Stimulated activated CD8-positive, alpha-beta memory T cell treated with anti-CD3 and anti-CD28 coated beads, Interleukin-2, amount 100 ng/mL, for 48 hours (primary cell): ENCODE measurements around the gene CACNA2D4.

Experiments
- DNase-seq, 2 donors: peaks; one replicate each; pipeline ENCODE4 v3.0.0-alpha.2; 2020; ENCODE audit warnings: low read depth in 2 of 2

Gene CACNA2D4

GRCh38 chr12:1934831-1935230, 16.4 kb upstream of the CACNA2D4 start:
- DNase-seq, result no peak

- no peak for DNase-seq
Measured at GRCh38 chr12:1934068-1934467, 15.6 kb upstream of the CACNA2D4 start.

GRCh38 chr12:1933342-1934051, 15.0 kb upstream of the CACNA2D4 start:
- no peak for DNase-seq

- no peak for DNase-seq
Measured at GRCh38 chr12:1932264-1932777, 13.9 kb upstream of the CACNA2D4 start.

GRCh38 chr12:1931642-1932041, 13.2 kb upstream of the CACNA2D4 start:
- no peak for DNase-seq

- DNase-seq, result no peak
Measured at GRCh38 chr12:1930803-1931597, 12.5 kb upstream of the CACNA2D4 start.

- no peak for DNase-seq
Measured at GRCh38 chr12:1929985-1930802, 11.7 kb upstream of the CACNA2D4 start.

- DNase-seq, result no peak
Measured at GRCh38 chr12:1929241-1929984, 11.0 kb upstream of the CACNA2D4 start.

- DNase-seq, result no peak
Measured at GRCh38 chr12:1928439-1929121, 10.1 kb upstream of the CACNA2D4 start.

- no peak for DNase-seq
Measured at GRCh38 chr12:1927751-1928351, 9.4 kb upstream of the CACNA2D4 start.

GRCh38 chr12:1927051-1927680, 8.7 kb upstream of the CACNA2D4 start:
- no peak for DNase-seq

GRCh38 chr12:1926251-1926657, 7.8 kb upstream of the CACNA2D4 start:
- DNase-seq, result no peak

- no peak for DNase-seq
Measured at GRCh38 chr12:1925684-1926006, 7.2 kb upstream of the CACNA2D4 start.

- no peak for DNase-seq
Measured at GRCh38 chr12:1924996-1925683, 6.7 kb upstream of the CACNA2D4 start.

- no peak for DNase-seq
Measured at GRCh38 chr12:1922985-1923384, 4.5 kb upstream of the CACNA2D4 start.

- DNase-seq, result no peak
Measured at GRCh38 chr12:1922075-1922709, 3.7 kb upstream of the CACNA2D4 start.

- no peak for DNase-seq
Measured at GRCh38 chr12:1920971-1921370, 2.5 kb upstream of the CACNA2D4 start.

- no peak for DNase-seq
Measured at GRCh38 chr12:1920436-1920835, 2.0 kb upstream of the CACNA2D4 start.

GRCh38 chr12:1919763-1920162, 1.3 kb upstream of the CACNA2D4 start:
- no peak for DNase-seq
